HepG2 (cell line): ENCODE results near the gene YIPF3. TPM values are rescaled to one million over a fixed set of nuclear protein-coding genes. Genes with fewer than 3 reads are reported as not detected.
A peak's percentile ranks its signal among the peaks of the same experiment; 100 is the strongest.

ENCODE experiments used
- ATAC-seq: fragments of 200-7000 bp; cut with Tn5 transposase; 3 replicates; pipeline ENCODE4 v1.9.1; 2020; ENCODE audit warnings: mild to moderate bottlenecking, moderate library complexity
- BruUV-seq: library from RNA; stranded (reverse); fragments of 400-500 nt; replicated peaks from 2 replicates; lab custom pipeline; 2021; lab: Mats Ljungman, UMichigan
- CTCF ChIA-PET: fragments of 300-600 bp; formaldehyde crosslinking; extraction: SDS; loops from one replicate; lab custom pipeline; 2021; ENCODE audit warnings: low total read pairs, inconsistent platforms, low intra/inter-chr PET ratio; lab: Yijun Ruan, JAX
- POLR2A ChIA-PET: fragments of 350-600 bp; sonication (Branson Sonifier 250); formaldehyde crosslinking; loops from one replicate; lab custom pipeline; 2020; ENCODE audit warnings: antibody characterized with exemption, inconsistent platforms; lab: Yijun Ruan, JAX
- DNase-seq: peaks from one replicate; pipeline ENCODE4 v3.0.0-alpha.2; 2015; ENCODE audit warnings: low spot score
- FAIRE-seq: peaks from 3 replicates; lab custom pipeline; 2011; peaks lifted over from hg19 to GRCh38; lab: Jason Lieb, UNC
- H2AFZ ChIP-seq: one replicate; pipeline ENCODE4 v1.6.1; 2011; ENCODE audit warnings: low read length, inconsistent platforms
- H3K27ac ChIP-seq: fragments of 300-600 bp; 3 replicates; pipeline ENCODE4 v1.8.0; 2011; ENCODE audit warnings: mixed run types, mild to moderate bottlenecking, mixed read lengths, low read length, inconsistent platforms; ENCODE audit not compliant: insufficient read depth; ENCODE audit errors: extremely low read length
- H3K27me3 ChIP-seq, 2 experiments: fragments of 200-600 bp in 1 of 2; 2 replicates in 1 of 2; 3 replicates in 1 of 2; pipeline versions ENCODE4 v1.6.0 to v1.8.0; 2011; ENCODE audit warnings: low read length in 2 of 2, mild to moderate bottlenecking in 2 of 2, moderate library complexity in 2 of 2, inconsistent platforms in 1 of 2; ENCODE audit not compliant: insufficient read depth in 2 of 2, control insufficient read depth in 1 of 2
- H3K36me3 ChIP-seq, 2 experiments: fragments of 200-600 bp in 1 of 2; replicated peaks in 1 of 2; 2 replicates in 1 of 2; 3 replicates in 1 of 2; pipeline versions ENCODE4 v1.5.1 to v1.8.0; 2011; ENCODE audit warnings: low read length in 2 of 2, inconsistent platforms in 1 of 2; ENCODE audit not compliant: insufficient read depth in 2 of 2, control insufficient read depth in 1 of 2
- H3K4me1 ChIP-seq: 2 replicates; pipeline ENCODE4 v1.5.1; 2012; ENCODE audit warnings: low read length, inconsistent platforms; ENCODE audit not compliant: insufficient read depth
- H3K4me2 ChIP-seq: 2 replicates; pipeline ENCODE4 v1.6.0; 2011; ENCODE audit warnings: low read depth, low read length, inconsistent platforms
- H3K4me3 ChIP-seq, 3 experiments: fragments of 200-600 bp in 1 of 3; sonication (generic), shearing (Covaris generic) in 1 of 3; replicated peaks in 1 of 3; 2 replicates each; pipeline ENCODE4 v1.5.1; 2011 to 2016; ENCODE audit warnings: low read length in 3 of 3, inconsistent platforms in 2 of 3, low read depth in 2 of 3, mild to moderate bottlenecking in 2 of 3, control low read depth in 1 of 3, mixed read lengths in 1 of 3; ENCODE audit not compliant: insufficient read depth in 1 of 3
- H3K79me2 ChIP-seq: one replicate; pipeline ENCODE4 v1.6.1; 2011; ENCODE audit warnings: low read length, inconsistent platforms; ENCODE audit not compliant: insufficient read depth
- H3K9ac ChIP-seq: 2 replicates; pipeline ENCODE4 v1.6.0; 2011; ENCODE audit warnings: mild to moderate bottlenecking, low read depth, low read length, inconsistent platforms; ENCODE audit not compliant: insufficient read depth
- H3K9me3 ChIP-seq: 2 replicates; pipeline ENCODE4 v1.5.1; 2012; ENCODE audit warnings: mild to moderate bottlenecking, low read length
- H4K20me1 ChIP-seq: 2 replicates; pipeline ENCODE4 v1.6.0; 2011; ENCODE audit warnings: inconsistent platforms, mild to moderate bottlenecking, low read length, moderate library complexity; ENCODE audit not compliant: insufficient read depth
- ASH2L ChIP-seq: fragments of 300-600, 200-600 bp; sonication (generic); IDR thresholded peaks from 2 replicates; pipeline ENCODE4 v1.7.0; 2017; ENCODE audit warnings: low read depth, mild to moderate bottlenecking, moderate library complexity, mixed read lengths, low read length; ENCODE audit not compliant: insufficient read length
- HNRNPLL ChIP-seq: fragments of 200-400 bp; formaldehyde crosslinking; IDR thresholded peaks from 2 replicates; pipeline ENCODE4 v1.6.1; 2017; ENCODE audit warnings: mild to moderate bottlenecking, low read depth, low read length; ENCODE audit not compliant: poor library complexity, severe bottlenecking
- KDM1A ChIP-seq: IDR thresholded peaks from 2 replicates; pipeline ENCODE4 v1.6.1; 2016; ENCODE audit warnings: missing compliant biosample characterization
- MTA1 ChIP-seq: sonication (generic); formaldehyde crosslinking; IDR thresholded peaks from 2 replicates; pipeline ENCODE4 v1.4.0; 2020; ENCODE audit warnings: missing genetic modification reagents, mild to moderate bottlenecking, borderline replicate concordance
- NR2F2 ChIP-seq: IDR thresholded peaks from 2 replicates; pipeline ENCODE4 v1.6.1; 2012; ENCODE audit warnings: low read depth, inconsistent platforms, borderline replicate concordance
- SMAD1 ChIP-seq: sonication (generic); formaldehyde crosslinking; IDR thresholded peaks from 2 replicates; pipeline ENCODE4 v1.4.0; 2020; ENCODE audit warnings: missing genetic modification reagents, low read depth, mild to moderate bottlenecking, borderline replicate concordance
- STAT5B ChIP-seq: sonication (generic); formaldehyde crosslinking; IDR thresholded peaks from 2 replicates; pipeline ENCODE4 v1.4.0; 2020; ENCODE audit warnings: missing genetic modification reagents
- TP53 ChIP-seq: sonication (generic); formaldehyde crosslinking; conservative IDR thresholded peaks from 2 replicates; pipeline ENCODE4 v1.4.0; 2020; ENCODE audit warnings: missing genetic modification reagents
- ZNF224 ChIP-seq: sonication (generic); formaldehyde crosslinking; IDR thresholded peaks from 2 replicates; pipeline ENCODE4 v1.5.0; 2020; ENCODE audit warnings: mild to moderate bottlenecking, missing genetic modification reagents
- ZNF530 ChIP-seq: sonication (generic); formaldehyde crosslinking; IDR thresholded peaks from 2 replicates; pipeline ENCODE4 v1.5.0; 2020; ENCODE audit warnings: low read depth, mild to moderate bottlenecking, missing genetic modification reagents
- ZNF616 ChIP-seq: sonication (generic); formaldehyde crosslinking; IDR thresholded peaks from 2 replicates; pipeline ENCODE4 v1.5.0; 2020; ENCODE audit warnings: low read depth, mild to moderate bottlenecking, missing genetic modification reagents
- ZNF674 ChIP-seq: sonication (generic); formaldehyde crosslinking; IDR thresholded peaks from 2 replicates; pipeline ENCODE4 v1.5.0; 2020; ENCODE audit warnings: low read depth, mild to moderate bottlenecking, missing genetic modification reagents
- WGBS: methylation state at CpG from one replicate; pipeline ENCODE4 v1.1.6; 2017; ENCODE audit warnings: low lambda C conversion rate; 5-methylcytosine and 5-hydroxymethylcytosine counted together
- in situ Hi-C: cut with HindIII; loops from 2 replicates; pipeline ENCODE4 v1.10.0; 2017; ENCODE audit warnings: low pct_unique_long_range_greater_than_20kb; ENCODE audit not compliant: extremely low pct_ligation_motif_present
- intact Hi-C: fragments of 100-400 bp; cut with micrococcal nuclease; formaldehyde crosslinking; loops from one replicate; pipeline ENCODE4 v1.10.0; 2022; ENCODE audit not compliant: unreplicated experiment
- polyA plus RNA-seq, 8 experiments: library from polyadenylated mRNA; depleted of rRNA in 3 of 8; stranded (reverse) in 7 of 8; unstranded in 1 of 8; fragments of >200 nt; fragmentation: Illumina TruSeq in 4 of 8; extraction: Trizol in 4 of 8; gene quantifications; 2 replicates each; pipeline versions ENCODE4 v1.2.1 to v1.2.3, GENCODE V29; 2011 to 2016; ENCODE audit warnings: low read depth in 4 of 8, missing spikeins in 1 of 8, mixed read lengths in 1 of 8; ENCODE audit not compliant: insufficient read depth in 1 of 8
- total RNA-seq, 5 experiments: library from RNA; depleted of rRNA; stranded (reverse); fragments of >200 nt; fragmentation: Illumina TruSeq; extraction: Trizol; gene quantifications; 2 replicates each; pipeline ENCODE4 v1.2.3, GENCODE V29; 2016; ENCODE audit warnings: low read depth in 1 of 5
- TF ChIP-seq, protein P1 (sequence below): sonication (generic); formaldehyde crosslinking; IDR thresholded peaks from 2 replicates; pipeline ENCODE4 v1.4.0; 2020; ENCODE audit warnings: missing genetic modification reagents, low read depth, mild to moderate bottlenecking, borderline replicate concordance
- TF ChIP-seq, protein P2 (sequence below): sonication (generic); formaldehyde crosslinking; IDR thresholded peaks from 2 replicates; pipeline ENCODE4 v1.8.1; 2023; ENCODE audit warnings: missing genetic modification reagents, mild to moderate bottlenecking, borderline replicate concordance
- TF ChIP-seq, protein P3 (sequence below): IDR thresholded peaks from 2 replicates; pipeline ENCODE4 v1.6.1; 2012; ENCODE audit warnings: low read depth, low read length, improper control_type of control experiment
- TF ChIP-seq, protein P4 (sequence below): sonication (generic); formaldehyde crosslinking; IDR thresholded peaks from 2 replicates; pipeline ENCODE4 v1.4.0; 2020; ENCODE audit warnings: missing genetic modification reagents

The YIPF3 gene
- total and polyA plus RNA-seq, 2 of the 13 experiments (the other 11 are each of a cell fraction or from before 2014, with no cell fraction given) = 107 to 206 TPM

DNA sequence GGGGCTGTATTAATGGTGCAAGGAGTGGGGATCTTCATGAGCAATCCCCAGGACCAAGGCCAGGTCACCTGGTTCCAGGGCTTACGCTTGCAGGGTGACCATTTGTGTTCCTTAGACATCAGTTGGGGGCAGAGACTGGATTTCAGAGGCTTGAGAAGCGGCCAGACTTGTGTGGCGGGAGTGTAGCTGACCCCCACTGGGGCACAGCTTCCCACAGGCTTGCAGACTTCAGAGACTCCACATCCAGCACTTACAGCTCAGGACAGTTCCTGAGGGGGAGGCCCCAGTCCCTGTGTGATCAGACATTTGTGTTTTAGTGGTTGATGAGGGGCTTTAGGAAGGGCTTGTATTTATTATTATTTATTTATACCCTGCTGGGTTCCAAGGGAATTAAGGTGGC is 24.1 kb downstream of the YIPF3 start (continued):
- no peak for TF ChIP-seq KDM1A
- TF ChIP-seq ZNF530 (CRISPR knock-in tag) = no peak
- peak; percentile 68; the same call in 1 of the 2 replicates for TF ChIP-seq ZNF674 (CRISPR knock-in tag)

DNA sequence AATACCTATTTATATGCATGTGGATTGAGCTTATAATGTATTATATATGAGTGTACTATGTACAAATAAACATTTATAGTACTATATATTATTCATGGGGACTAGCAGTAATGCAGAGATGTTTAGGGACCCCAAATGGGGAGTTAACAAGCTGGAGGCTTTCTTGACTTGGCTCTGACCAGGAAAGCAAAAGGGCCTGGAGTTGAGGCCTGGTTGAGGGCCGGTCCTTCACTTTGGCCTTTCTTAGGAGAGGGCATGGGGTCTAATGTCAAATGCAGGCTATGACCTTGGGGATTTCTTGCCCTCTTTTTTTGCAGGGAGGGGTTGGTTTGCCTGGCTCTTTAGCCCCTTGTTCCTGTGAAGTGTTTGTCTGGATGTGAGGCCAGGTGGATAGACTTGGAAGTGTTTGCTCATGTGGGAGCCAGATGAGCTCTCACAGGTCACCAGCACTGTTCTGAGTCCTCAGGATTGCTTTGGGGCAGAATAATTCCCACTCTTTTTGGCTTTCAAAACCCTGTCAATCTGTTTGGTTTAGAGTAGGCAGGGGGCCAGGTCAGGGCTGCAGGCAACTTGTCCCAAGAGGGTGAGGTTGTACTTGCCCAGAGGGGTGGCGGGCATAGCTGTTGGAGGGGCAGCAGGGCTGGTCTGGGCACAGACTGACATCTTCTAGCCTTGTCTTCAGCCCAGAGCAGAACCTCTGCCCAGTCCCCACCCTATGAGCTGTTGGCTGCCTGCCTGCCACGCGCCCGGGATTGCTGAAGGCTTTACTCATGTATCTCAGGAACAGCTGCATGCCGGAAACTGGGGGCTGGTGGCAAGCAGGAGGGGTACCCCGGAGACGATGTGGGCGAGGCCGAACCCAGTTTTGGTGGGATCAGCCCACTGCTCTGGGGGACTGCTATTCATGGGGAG is 24.7 kb downstream of the YIPF3 start:
- H3K4me3 ChIP-seq = peak overlapping the region in 1 of 3 experiments; percentile 2; a peak in 1 of 6 replicates
- no peak for ATAC-seq
- WGBS = 82% methylated on average over 10 of the region's 10 CpGs
- in situ Hi-C loops (loop anchor here (5.0 kb wide), 1 partner anchor 35 kb away; the partner anchor contains the start of gene DLK2), intact Hi-C loops (loop anchor here (2.0 to 10.0 kb wide), 3 partner anchors 15 to 230 kb away; partner anchors contain the start of gene TJAP1)
- FAIRE-seq = peak; percentile 39
- H3K9ac ChIP-seq = peak overlapping the region; percentile 48; the same call in 1 of the 2 replicates
- H3K79me2 ChIP-seq = peaks cover 50% of the 10 kb centered on the region
- H3K4me2 ChIP-seq = peak overlapping the region; percentile 41
- no peaks in the 10 kb centered on the region for H3K27me3 ChIP-seq
- H2AFZ ChIP-seq = no peak overlapping the region
- H3K4me1 ChIP-seq = no peaks in the 10 kb centered on the region
- CTCF ChIA-PET = no interaction called here
- H3K9me3 ChIP-seq = no peaks in the 10 kb centered on the region
- POLR2A ChIA-PET = interaction anchor here (0.9 to 6.4 kb wide), 9 partner anchors 13 to 310 kb away, joined by 3 to 141 read pairs (median 6); partner anchors contain the start of genes ABCC10, CUL9, DLK2 and POLR1C
- DNase-seq = no peak
- H3K36me3 ChIP-seq = peaks cover 0 to 4% of the 10 kb centered on the region in 2 experiments; a peak in 2 of 5 replicates
- H4K20me1 ChIP-seq = no peaks in the 10 kb centered on the region
- no peak overlapping the region for H3K27ac ChIP-seq
- BruUV-seq = no TSS peak
- no peak for TF ChIP-seq HNRNPLL
- no peak for TF ChIP-seq SMAD1 (CRISPR knock-in tag)
- TF ChIP-seq MTA1 (CRISPR knock-in tag) = no peak
- no peak for TF ChIP-seq ZNF224 (CRISPR knock-in tag)
- TF ChIP-seq NR2F2 = no peak
- TF ChIP-seq ASH2L = no peak
- TF ChIP-seq, protein P1, sequence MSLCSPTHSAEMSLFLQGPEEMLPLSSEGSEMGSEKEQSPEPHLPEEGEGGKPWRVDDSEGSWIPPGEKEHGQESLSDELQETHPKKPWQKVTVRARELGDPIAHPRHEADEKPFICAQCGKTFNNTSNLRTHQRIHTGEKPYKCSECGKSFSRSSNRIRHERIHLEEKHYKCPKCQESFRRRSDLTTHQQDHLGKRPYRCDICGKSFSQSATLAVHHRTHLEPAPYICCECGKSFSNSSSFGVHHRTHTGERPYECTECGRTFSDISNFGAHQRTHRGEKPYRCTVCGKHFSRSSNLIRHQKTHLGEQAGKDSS = no peak
- TF ChIP-seq, protein P2, sequence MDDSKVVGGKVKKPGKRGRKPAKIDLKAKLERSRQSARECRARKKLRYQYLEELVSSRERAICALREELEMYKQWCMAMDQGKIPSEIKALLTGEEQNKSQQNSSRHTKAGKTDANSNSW (CRISPR knock-in tag) = no peak
- no peak for TF ChIP-seq ZNF616 (CRISPR knock-in tag)
- TF ChIP-seq, protein P3, sequence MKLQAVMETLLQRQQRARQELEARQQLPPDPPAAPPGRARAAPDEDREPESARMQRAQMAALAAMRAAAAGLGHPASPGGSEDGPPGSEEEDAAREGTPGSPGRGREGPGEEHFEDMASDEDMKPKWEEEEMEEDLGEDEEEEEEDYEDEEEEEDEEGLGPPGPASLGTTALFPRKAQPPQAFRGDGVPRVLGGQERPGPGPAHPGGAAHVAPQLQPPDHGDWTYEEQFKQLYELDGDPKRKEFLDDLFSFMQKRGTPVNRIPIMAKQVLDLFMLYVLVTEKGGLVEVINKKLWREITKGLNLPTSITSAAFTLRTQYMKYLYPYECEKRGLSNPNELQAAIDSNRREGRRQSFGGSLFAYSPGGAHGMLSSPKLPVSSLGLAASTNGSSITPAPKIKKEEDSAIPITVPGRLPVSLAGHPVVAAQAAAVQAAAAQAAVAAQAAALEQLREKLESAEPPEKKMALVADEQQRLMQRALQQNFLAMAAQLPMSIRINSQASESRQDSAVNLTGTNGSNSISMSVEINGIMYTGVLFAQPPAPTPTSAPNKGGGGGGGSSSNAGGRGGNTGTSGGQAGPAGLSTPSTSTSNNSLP = no peak
- no peak for TF ChIP-seq STAT5B
- no peak for TF ChIP-seq TP53 (CRISPR knock-in tag)
- TF ChIP-seq, protein P4, sequence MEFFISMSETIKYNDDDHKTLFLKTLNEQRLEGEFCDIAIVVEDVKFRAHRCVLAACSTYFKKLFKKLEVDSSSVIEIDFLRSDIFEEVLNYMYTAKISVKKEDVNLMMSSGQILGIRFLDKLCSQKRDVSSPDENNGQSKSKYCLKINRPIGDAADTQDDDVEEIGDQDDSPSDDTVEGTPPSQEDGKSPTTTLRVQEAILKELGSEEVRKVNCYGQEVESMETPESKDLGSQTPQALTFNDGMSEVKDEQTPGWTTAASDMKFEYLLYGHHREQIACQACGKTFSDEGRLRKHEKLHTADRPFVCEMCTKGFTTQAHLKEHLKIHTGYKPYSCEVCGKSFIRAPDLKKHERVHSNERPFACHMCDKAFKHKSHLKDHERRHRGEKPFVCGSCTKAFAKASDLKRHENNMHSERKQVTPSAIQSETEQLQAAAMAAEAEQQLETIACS (CRISPR knock-in tag) = no peak
